Measurements from ENCODE around the gene HSF5. TPM values are rescaled to one million over a fixed set of nuclear protein-coding genes. Genes with fewer than 3 reads are reported as not detected.

Gene HSF5
- total and polyA plus RNA-seq, 2 of the 13 experiments (the other 11 are each of a cell fraction or from before 2014, with no cell fraction given), result not detected

DNA sequence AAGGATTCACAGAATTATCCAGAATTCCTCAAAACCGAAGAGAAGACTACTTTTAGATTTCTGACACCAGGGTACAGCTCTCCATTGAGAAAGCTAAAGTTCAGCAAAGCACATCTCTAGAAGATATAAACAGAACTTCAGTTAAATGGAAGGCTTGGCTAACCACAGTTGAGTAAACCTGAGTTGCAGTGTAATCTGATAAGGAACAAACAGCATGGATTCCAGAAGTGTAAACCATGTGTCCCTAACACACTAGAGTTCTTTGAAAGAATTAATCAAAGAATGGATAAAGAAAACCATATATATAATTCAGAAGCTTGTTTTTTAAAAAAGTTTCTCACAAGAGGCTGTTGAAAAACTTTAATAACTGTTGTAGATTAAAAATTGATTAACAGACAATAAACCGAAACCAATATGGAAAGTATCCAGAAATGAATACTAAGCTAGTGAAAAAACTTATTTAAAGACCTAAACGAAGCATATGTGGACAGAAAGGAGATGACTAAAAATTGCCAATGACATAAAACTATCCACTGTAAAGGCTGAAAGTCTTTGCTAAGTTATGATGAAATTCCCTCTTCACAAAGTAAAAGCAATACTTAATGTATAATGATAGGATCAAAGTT is 75.1 kb downstream of the HSF5 start (continued):
- TF ChIP-seq HNF1A (IDR thresholded peaks at IDR 0.05; ENCODE audit: low read depth) (peak; percentile 49), HNF1A (CRISPR knock-in tag; IDR thresholded peaks at IDR 0.05; ENCODE audit: borderline replicate concordance) (peak; percentile 57; the same call in 1 of the 2 replicates), FOXA1 (IDR thresholded peaks at IDR 0.05) (no peak), FOXA1 (CRISPR knock-in tag; IDR thresholded peaks at IDR 0.05) (peak; percentile 89), TFAP4 (IDR thresholded peaks at IDR 0.05; ENCODE audit: borderline replicate concordance, low read depth) (peak; percentile 47; the same call in 1 of the 2 replicates), NR2C2 (CRISPR knock-in tag; IDR thresholded peaks at IDR 0.05; ENCODE audit: borderline replicate concordance) (peak; percentile 46; the same call in 1 of the 2 replicates), ZNF253 (CRISPR knock-in tag; IDR thresholded peaks at IDR 0.05; ENCODE audit: borderline replicate concordance) (no peak), ATF1 (CRISPR knock-in tag; IDR thresholded peaks at IDR 0.05) (0 out of 2 replicates have a peak, but pooled peaks have one; percentile 20), ZNF841 (CRISPR knock-in tag; IDR thresholded peaks at IDR 0.05; ENCODE audit: borderline replicate concordance) (peak; percentile 60; the same call in 1 of the 2 replicates), SAP130 (CRISPR knock-in tag; IDR thresholded peaks at IDR 0.05; ENCODE audit: low read depth) (peak; percentile 97), ZSCAN20 (CRISPR knock-in tag; IDR thresholded peaks at IDR 0.05; ENCODE audit: borderline replicate concordance) (no peak), RARA (CRISPR knock-in tag; IDR thresholded peaks at IDR 0.05) (peak; percentile 67)
- TF ChIP-seq, protein P1, sequence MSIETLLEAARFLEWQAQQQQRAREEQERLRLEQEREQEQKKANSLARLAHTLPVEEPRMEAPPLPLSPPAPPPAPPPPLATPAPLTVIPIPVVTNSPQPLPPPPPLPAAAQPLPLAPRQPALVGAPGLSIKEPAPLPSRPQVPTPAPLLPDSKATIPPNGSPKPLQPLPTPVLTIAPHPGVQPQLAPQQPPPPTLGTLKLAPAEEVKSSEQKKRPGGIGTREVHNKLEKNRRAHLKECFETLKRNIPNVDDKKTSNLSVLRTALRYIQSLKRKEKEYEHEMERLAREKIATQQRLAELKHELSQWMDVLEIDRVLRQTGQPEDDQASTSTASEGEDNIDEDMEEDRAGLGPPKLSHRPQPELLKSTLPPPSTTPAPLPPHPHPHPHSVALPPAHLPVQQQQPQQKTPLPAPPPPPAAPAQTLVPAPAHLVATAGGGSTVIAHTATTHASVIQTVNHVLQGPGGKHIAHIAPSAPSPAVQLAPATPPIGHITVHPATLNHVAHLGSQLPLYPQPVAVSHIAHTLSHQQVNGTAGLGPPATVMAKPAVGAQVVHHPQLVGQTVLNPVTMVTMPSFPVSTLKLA (IDR thresholded peaks at IDR 0.05), result peak; percentile 12; the same call in 1 of the 2 replicates
- TF ChIP-seq, protein P2, sequence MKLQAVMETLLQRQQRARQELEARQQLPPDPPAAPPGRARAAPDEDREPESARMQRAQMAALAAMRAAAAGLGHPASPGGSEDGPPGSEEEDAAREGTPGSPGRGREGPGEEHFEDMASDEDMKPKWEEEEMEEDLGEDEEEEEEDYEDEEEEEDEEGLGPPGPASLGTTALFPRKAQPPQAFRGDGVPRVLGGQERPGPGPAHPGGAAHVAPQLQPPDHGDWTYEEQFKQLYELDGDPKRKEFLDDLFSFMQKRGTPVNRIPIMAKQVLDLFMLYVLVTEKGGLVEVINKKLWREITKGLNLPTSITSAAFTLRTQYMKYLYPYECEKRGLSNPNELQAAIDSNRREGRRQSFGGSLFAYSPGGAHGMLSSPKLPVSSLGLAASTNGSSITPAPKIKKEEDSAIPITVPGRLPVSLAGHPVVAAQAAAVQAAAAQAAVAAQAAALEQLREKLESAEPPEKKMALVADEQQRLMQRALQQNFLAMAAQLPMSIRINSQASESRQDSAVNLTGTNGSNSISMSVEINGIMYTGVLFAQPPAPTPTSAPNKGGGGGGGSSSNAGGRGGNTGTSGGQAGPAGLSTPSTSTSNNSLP (IDR thresholded peaks at IDR 0.05; ENCODE audit: low read depth, low read length), result peak; percentile 49

Measured in HepG2 (cell line).